ENCODE results near the gene GINS2.

DNA sequence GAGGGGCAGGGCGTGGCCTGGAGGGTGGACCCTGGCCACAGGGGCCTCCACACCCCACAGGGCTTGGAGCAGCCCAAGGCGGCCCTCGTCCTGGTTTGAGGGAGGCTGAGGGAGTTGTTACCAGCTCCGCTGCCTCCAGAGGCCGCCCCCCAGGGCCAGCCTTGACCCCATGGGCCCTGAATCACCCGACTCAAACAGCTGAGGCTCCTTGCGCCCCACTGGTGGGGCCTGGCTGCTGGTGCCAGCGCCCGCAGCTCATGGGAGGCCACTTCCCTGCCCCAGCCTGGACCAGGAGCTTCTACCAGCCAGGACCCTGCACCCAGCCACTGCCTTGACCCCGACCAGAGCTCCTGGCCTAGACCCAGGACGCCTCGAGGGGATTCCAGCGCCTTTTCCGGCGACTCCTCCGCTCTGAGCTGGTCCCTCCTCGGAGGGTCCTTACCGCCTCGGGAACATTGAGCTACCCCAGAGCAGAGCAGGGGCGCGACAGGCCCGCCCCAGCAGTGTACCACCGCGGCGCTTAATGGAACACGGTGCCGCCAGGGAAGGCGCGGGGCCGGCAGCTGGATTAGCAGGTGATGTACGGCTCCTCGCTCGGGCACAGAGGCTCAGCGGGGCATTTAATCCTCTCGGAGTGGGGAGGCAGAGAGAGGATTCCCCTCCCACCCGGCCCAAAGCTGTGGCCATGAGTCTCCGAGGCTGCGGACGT lies 38.5 kb downstream of the GINS2 start:
- TF ChIP-seq CTCF (IDR thresholded peaks at IDR 0.05; ENCODE audit: extremely low read depth in 1 of 2, insufficient read depth in 1 of 2, low read depth in 1 of 2, low read length in 2 of 2) (no peak), POLR2A (IDR thresholded peaks at IDR 0.05; ENCODE audit: low read depth, low read length) (no peak), POLR2AphosphoS5 (IDR thresholded peaks at IDR 0.05; ENCODE audit: insufficient read depth, low read depth, low read length) (no peak), EZH2 (IDR thresholded peaks at IDR 0.05; ENCODE audit: borderline replicate concordance, low read depth, low read length, severe bottlenecking) (no peak), FOS (IDR thresholded peaks at IDR 0.05; ENCODE audit: borderline replicate concordance, insufficient read depth, low read length) (no peak)
- TF ChIP-seq, protein P1, sequence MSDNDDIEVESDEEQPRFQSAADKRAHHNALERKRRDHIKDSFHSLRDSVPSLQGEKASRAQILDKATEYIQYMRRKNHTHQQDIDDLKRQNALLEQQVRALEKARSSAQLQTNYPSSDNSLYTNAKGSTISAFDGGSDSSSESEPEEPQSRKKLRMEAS (IDR thresholded peaks at IDR 0.05; ENCODE audit: insufficient read depth, insufficient read length) = no peak

Measured in endothelial cell of umbilical vein (primary cell).